Transverse colon (tissue), 3 donors: ENCODE results near the gene UNC5B.

Experiments used
- EP300 ChIP-seq: sonication (generic); formaldehyde crosslinking; IDR thresholded peaks from one replicate; pipeline ENCODE4 v1.6.1; 2017; ENCODE audit warnings: antibody characterized with exemption, low read depth
- TF ChIP-seq, protein P1 (sequence below), 5 experiments: fragments of 200-600 bp in 3 of 5; fragments of 450-650 bp in 2 of 5; sonication (generic) in 3 of 5; IDR thresholded peaks; 1 replicate in 2 of 5; 2 replicates in 3 of 5; pipeline ENCODE4 v1.5.1; 2016 to 2017; ENCODE audit warnings: antibody characterized with exemption in 5 of 5, inconsistent platforms in 3 of 5, mild to moderate bottlenecking in 2 of 5, moderate library complexity in 1 of 5

- TF ChIP-seq, protein P1, sequence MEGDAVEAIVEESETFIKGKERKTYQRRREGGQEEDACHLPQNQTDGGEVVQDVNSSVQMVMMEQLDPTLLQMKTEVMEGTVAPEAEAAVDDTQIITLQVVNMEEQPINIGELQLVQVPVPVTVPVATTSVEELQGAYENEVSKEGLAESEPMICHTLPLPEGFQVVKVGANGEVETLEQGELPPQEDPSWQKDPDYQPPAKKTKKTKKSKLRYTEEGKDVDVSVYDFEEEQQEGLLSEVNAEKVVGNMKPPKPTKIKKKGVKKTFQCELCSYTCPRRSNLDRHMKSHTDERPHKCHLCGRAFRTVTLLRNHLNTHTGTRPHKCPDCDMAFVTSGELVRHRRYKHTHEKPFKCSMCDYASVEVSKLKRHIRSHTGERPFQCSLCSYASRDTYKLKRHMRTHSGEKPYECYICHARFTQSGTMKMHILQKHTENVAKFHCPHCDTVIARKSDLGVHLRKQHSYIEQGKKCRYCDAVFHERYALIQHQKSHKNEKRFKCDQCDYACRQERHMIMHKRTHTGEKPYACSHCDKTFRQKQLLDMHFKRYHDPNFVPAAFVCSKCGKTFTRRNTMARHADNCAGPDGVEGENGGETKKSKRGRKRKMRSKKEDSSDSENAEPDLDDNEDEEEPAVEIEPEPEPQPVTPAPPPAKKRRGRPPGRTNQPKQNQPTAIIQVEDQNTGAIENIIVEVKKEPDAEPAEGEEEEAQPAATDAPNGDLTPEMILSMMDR (IDR thresholded peaks at IDR 0.05): no peak
- no peak for TF ChIP-seq EP300
Observed at GRCh38 chr10:71218651-71219050, 6.3 kb downstream of the UNC5B start.
